Upper lobe of left lung (tissue), 6 donors: Measurements from ENCODE around the gene RIPPLY3. TPM values are rescaled to one million over a fixed set of nuclear protein-coding genes. Genes with fewer than 3 reads are reported as not detected.
"Not testable (repeated sequence)": the region's sequence is repeated elsewhere in the genome, so short reads cannot be mapped to it uniquely, and the experiment has no call there.

Experiments
- ATAC-seq, 2 donors: fragments of 200-7000 bp; cut with Tn5 transposase; one replicate each; pipeline ENCODE4 v1.9.1; 2022; ENCODE audit warnings: mild to moderate bottlenecking in 2 of 2, moderate library complexity in 2 of 2; ENCODE audit not compliant: low FRiP score in 2 of 2
- DNase-seq, 2 donors: peaks; one replicate each; pipeline ENCODE4 v3.0.0-alpha.2; 2019 to 2020
- H3K27ac ChIP-seq, 4 donors: fragments of 200-600 bp; sonication (generic); one replicate each; pipeline ENCODE4 v1.5.1; 2016 to 2019
- H3K27me3 ChIP-seq, 4 donors: fragments of 200-600 bp; sonication (generic); one replicate each; pipeline ENCODE4 v1.5.1; 2017 to 2019
- H3K36me3 ChIP-seq, 4 donors: fragments of 200-600 bp; sonication (generic); one replicate each; pipeline ENCODE4 v1.5.1; 2016 to 2019
- H3K4me1 ChIP-seq, 4 donors: fragments of 200-600 bp; sonication (generic); one replicate each; pipeline ENCODE4 v1.5.1; 2018 to 2019
- H3K4me3 ChIP-seq, 4 donors: fragments of 200-600 bp; sonication (generic); one replicate each; pipeline ENCODE4 v1.5.1; 2017 to 2019; ENCODE audit warnings: mild to moderate bottlenecking in 2 of 4, moderate library complexity in 1 of 4
- H3K9me3 ChIP-seq, 4 donors: fragments of 200-600 bp; sonication (generic); one replicate each; pipeline ENCODE4 v1.5.1; 2018 to 2019
- EP300 ChIP-seq, 4 donors: sonication (generic); formaldehyde crosslinking; IDR thresholded peaks; one replicate each; pipeline ENCODE4 v1.5.1; 2017; ENCODE audit warnings: antibody characterized with exemption in 4 of 4, control low read depth in 2 of 4
- POLR2A ChIP-seq, 4 donors: fragments of 450-650 bp; IDR thresholded peaks; one replicate each; pipeline ENCODE4 v1.5.1; 2016 to 2017; ENCODE audit warnings: antibody characterized with exemption in 4 of 4, mild to moderate bottlenecking in 2 of 4
- POLR2AphosphoS5 ChIP-seq, 2 donors: sonication (generic); formaldehyde crosslinking; IDR thresholded peaks; one replicate each; pipeline ENCODE4 v1.5.1; 2017; ENCODE audit warnings: antibody characterized with exemption in 2 of 2
- WGBS, 2 donors: methylation state at CpG; one replicate each; pipeline ENCODE4 v1.1.5; 2017 to 2018; 5-methylcytosine and 5-hydroxymethylcytosine counted together
- total RNA-seq, 6 donors: library from RNA; depleted of rRNA in 4 of 6; stranded (reverse); fragments of >200 nt in 4 of 6; gene quantifications; one replicate each; pipeline versions ENCODE4 v1.1.0 to v1.2.1, GENCODE V29; 2016 to 2021
- TF ChIP-seq, protein P1 (sequence below), 6 experiments: fragments of 450-650 bp in 4 of 6; fragments of 200-600 bp in 2 of 6; sonication (generic) in 2 of 6; IDR thresholded peaks; one replicate each; pipeline ENCODE4 v1.5.1; 2016 to 2019; ENCODE audit warnings: antibody characterized with exemption in 6 of 6
- donor health status: DM: no; HTN: no; CAD: no; lungs with moderate emphysema.
- donor health status: DM: no; HTN: yes; CAD: no; lungs with severe emphysema.

Gene RIPPLY3
- total RNA-seq, 6 donors from 2014 or later = 0.11 to 1.5 (median 0.66) TPM; not detected in 2

GRCh38 chr21:36988536-36988935, 18.0 kb upstream of the RIPPLY3 start:
- H3K4me3 ChIP-seq = no peak overlapping the region
- peaks cover 0 to 6% (median 5%) of the 10 kb centered on the region in 4 donors for H3K4me1 ChIP-seq
- no peak for DNase-seq
- H3K27me3 ChIP-seq = no peaks in the 10 kb centered on the region
- H3K36me3 ChIP-seq = no peaks in the 10 kb centered on the region
- ATAC-seq = no peak
- 92% methylated on average over 4 of the region's 4 CpGs for WGBS, 2 donors
- TF ChIP-seq POLR2A (IDR thresholded peaks at IDR 0.05) (no peak), EP300 (IDR thresholded peaks at IDR 0.05) (no peak), POLR2AphosphoS5 (IDR thresholded peaks at IDR 0.05) (no peak)
- TF ChIP-seq, protein P1, sequence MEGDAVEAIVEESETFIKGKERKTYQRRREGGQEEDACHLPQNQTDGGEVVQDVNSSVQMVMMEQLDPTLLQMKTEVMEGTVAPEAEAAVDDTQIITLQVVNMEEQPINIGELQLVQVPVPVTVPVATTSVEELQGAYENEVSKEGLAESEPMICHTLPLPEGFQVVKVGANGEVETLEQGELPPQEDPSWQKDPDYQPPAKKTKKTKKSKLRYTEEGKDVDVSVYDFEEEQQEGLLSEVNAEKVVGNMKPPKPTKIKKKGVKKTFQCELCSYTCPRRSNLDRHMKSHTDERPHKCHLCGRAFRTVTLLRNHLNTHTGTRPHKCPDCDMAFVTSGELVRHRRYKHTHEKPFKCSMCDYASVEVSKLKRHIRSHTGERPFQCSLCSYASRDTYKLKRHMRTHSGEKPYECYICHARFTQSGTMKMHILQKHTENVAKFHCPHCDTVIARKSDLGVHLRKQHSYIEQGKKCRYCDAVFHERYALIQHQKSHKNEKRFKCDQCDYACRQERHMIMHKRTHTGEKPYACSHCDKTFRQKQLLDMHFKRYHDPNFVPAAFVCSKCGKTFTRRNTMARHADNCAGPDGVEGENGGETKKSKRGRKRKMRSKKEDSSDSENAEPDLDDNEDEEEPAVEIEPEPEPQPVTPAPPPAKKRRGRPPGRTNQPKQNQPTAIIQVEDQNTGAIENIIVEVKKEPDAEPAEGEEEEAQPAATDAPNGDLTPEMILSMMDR (IDR thresholded peaks at IDR 0.05) = no peak
- no peaks in the 10 kb centered on the region for H3K9me3 ChIP-seq
- H3K27ac ChIP-seq = no peak overlapping the region

DNA sequence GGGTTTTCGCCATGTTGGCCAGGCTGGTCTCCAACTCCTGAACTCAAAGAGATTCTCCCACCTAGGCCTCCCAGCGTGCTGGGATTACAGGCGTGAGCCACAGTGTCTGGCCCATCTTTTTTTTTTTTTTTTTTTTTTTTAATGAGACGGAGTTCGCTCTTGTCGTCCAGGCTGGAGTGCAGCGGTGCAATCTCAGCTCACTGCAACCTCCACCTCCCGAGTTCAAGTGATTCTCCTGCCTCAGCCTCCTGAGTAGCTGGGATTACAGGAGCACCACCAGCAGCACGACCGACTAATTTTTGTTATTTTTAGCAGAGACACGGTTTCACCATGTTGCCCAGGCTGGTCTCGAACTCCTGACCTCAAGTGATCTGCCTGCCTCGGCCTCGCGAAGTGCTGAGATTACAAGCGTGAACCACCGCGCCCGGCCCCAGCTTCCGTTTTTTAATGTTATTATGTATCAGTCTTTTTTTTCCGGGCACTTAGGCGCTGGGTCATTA, 17.3 kb upstream of the RIPPLY3 start:
- H3K27me3 ChIP-seq, DNase-seq, H3K9me3 ChIP-seq, ATAC-seq, H3K36me3 ChIP-seq, H3K4me1 ChIP-seq: not testable (repeated sequence)
- H3K27ac ChIP-seq = peak overlapping the region; percentile 88 to 94 (median 92)
- peak overlapping the region; percentile 60 to 85 (median 65) for H3K4me3 ChIP-seq
- 37 to 42% methylated on average over 19 to 22 of the region's 22 CpGs for WGBS, 2 donors

- ATAC-seq (peak; percentile 94 to 99), DNase-seq (peak; percentile 94 to 99)
- H3K36me3 ChIP-seq = no peaks in the 10 kb centered on the region
- no peaks in the 10 kb centered on the region for H3K27me3 ChIP-seq
- 6 to 19% methylated on average over 11 to 39 of the region's 97 CpGs for WGBS, 2 donors
- TF ChIP-seq POLR2A (IDR thresholded peaks at IDR 0.05) (peak in 2 of 4 donors; percentile 30 to 56), POLR2AphosphoS5 (IDR thresholded peaks at IDR 0.05) (peak; percentile 35 to 40), EP300 (IDR thresholded peaks at IDR 0.05) (no peak)
- TF ChIP-seq, protein P1 (IDR thresholded peaks at IDR 0.05) = peak; percentile 94 to 99 (median 98)
- peak overlapping the region; percentile 88 to 94 (median 92) for H3K27ac ChIP-seq
- H3K9me3 ChIP-seq = no peaks in the 10 kb centered on the region
- peak overlapping the region; percentile 60 to 85 (median 65) for H3K4me3 ChIP-seq
- H3K4me1 ChIP-seq = peaks cover 0 to 11% (median 5%) of the 10 kb centered on the region in 4 donors
Measured at GRCh38 chr21:36989699-36990507, 16.6 kb upstream of the RIPPLY3 start.

DNA sequence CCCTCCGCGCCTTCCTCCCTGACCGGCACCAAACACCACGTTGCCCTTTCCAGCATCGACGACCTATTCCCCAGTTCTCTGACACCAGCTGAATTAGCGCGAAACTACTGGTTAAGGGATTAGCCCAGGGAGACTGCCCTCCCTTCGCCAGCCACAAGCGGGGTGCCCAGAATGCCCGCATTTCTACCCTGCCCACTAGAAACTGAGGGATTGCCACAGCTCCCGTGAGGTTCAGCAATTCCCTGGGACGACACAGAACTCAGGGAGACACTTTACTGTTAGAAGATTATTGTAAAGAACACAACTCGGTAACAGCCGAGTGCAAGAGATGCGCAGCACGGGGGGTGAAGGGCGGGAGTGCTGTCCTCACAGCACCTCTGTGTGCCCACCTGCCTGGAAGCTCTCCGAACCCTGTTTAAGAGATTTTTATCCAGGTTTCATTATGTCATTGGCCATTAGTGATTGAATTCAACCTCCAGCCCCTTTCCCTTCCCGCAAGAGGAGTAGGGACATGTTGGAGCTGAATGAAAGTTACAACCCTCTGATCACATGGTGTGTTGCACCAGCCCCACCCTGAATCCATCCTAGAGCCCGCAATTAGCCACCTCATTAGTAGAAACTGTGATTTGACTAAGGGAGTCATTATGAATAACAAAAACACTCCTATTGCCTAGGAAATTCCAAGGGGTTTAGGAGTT, 15.8 kb upstream of the RIPPLY3 start:
- 67 to 80% methylated on average over 20 to 21 of the region's 21 CpGs for WGBS, 2 donors
- no peaks in the 10 kb centered on the region for H3K27me3 ChIP-seq
- TF ChIP-seq POLR2A (IDR thresholded peaks at IDR 0.05) (no peak), EP300 (IDR thresholded peaks at IDR 0.05) (no peak), POLR2AphosphoS5 (IDR thresholded peaks at IDR 0.05) (no peak)
- TF ChIP-seq, protein P1 (IDR thresholded peaks at IDR 0.05) = no peak
- peak overlapping the region in 3 of 4 donors; percentile 60 to 85 (median 63) for H3K4me3 ChIP-seq
- no peaks in the 10 kb centered on the region for H3K36me3 ChIP-seq
- H3K9me3 ChIP-seq = no peaks in the 10 kb centered on the region
- ATAC-seq (no peak), DNase-seq (no peak)
- peak overlapping the region; percentile 88 to 94 (median 92) for H3K27ac ChIP-seq
- peaks cover 0 to 11% (median 5%) of the 10 kb centered on the region in 4 donors for H3K4me1 ChIP-seq

GRCh38 chr21:36992671-36993070, 13.8 kb upstream of the RIPPLY3 start:
- Histone ChIP-seq H3K27ac (no peak overlapping the region), H3K27me3 (no peaks in the 10 kb centered on the region), H3K4me1 (peaks cover 0 to 11% (median 5%) of the 10 kb centered on the region in 4 donors), H3K4me3 (no peak overlapping the region), H3K9me3 (no peaks in the 10 kb centered on the region), H3K36me3 (no peaks in the 10 kb centered on the region)
- 69 to 93% methylated on average over 7 of the region's 7 CpGs for WGBS, 2 donors
- ATAC-seq = no peak
- TF ChIP-seq EP300 (IDR thresholded peaks at IDR 0.05) (no peak), POLR2AphosphoS5 (IDR thresholded peaks at IDR 0.05) (no peak), POLR2A (IDR thresholded peaks at IDR 0.05) (no peak)
- TF ChIP-seq, protein P1 (IDR thresholded peaks at IDR 0.05) = no peak
- no peak for DNase-seq
